ENCODE measurements around the gene ATOSA.

The ATOSA gene

DNA sequence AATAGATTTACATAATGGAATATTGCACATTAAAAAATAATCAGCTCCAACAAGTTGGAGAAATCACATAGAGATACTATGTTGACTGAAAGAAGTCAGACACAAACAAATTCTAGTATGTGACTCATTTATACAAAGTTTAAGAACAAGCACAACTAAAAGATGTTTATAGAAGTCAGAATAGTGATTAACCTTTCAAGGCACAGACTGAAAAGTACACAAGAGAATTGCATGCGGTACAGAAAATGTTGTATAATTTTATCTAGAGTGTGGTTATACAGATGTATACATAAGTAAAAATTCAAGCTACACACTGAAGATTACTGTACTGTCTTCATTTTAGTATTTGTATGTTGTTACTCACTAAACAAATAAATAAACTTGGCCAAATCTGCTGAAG lies 19.3 kb upstream of the ATOSA start:
- TF ChIP-seq, protein P1, sequence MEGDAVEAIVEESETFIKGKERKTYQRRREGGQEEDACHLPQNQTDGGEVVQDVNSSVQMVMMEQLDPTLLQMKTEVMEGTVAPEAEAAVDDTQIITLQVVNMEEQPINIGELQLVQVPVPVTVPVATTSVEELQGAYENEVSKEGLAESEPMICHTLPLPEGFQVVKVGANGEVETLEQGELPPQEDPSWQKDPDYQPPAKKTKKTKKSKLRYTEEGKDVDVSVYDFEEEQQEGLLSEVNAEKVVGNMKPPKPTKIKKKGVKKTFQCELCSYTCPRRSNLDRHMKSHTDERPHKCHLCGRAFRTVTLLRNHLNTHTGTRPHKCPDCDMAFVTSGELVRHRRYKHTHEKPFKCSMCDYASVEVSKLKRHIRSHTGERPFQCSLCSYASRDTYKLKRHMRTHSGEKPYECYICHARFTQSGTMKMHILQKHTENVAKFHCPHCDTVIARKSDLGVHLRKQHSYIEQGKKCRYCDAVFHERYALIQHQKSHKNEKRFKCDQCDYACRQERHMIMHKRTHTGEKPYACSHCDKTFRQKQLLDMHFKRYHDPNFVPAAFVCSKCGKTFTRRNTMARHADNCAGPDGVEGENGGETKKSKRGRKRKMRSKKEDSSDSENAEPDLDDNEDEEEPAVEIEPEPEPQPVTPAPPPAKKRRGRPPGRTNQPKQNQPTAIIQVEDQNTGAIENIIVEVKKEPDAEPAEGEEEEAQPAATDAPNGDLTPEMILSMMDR (IDR thresholded peaks at IDR 0.05; ENCODE audit: unreplicated experiment in 3 of 3) = no peak
- no peaks in the 10 kb centered on the region for H3K27me3 Mint-ChIP-seq (ENCODE audit: low read depth)
- H3K4me1 Mint-ChIP-seq = no peaks in the 10 kb centered on the region
- no peaks in the 10 kb centered on the region for H3K9me3 Mint-ChIP-seq
- H3K4me3 Mint-ChIP-seq = no peak overlapping the region
- H3K27ac Mint-ChIP-seq = no peak overlapping the region
- no peaks in the 10 kb centered on the region for H3K36me3 Mint-ChIP-seq (ENCODE audit: low read depth)

DNA sequence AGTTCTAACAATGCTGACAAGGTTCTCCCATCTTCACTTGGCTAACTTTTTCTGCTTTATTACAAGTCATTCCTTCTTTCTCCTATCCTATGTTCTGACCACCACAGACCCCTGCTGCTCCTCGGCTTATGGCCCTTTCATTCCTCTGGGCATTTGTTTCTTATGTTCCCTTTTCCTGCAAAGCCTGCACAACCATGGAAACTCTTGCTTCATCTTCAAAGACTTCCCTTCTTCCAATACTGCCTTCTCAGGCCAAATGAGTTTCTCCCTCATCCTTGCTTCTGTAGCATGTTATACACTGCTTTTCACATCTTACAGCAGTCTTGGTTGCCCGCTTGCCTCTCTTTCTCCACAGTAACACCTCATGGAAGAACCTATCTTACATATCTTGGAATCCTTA lies 17.9 kb upstream of the ATOSA start:
- Mint-ChIP-seq H3K27ac (no peak overlapping the region), H3K4me3 (no peak overlapping the region), H3K9me3 (no peaks in the 10 kb centered on the region), H3K27me3 (ENCODE audit: low read depth) (no peaks in the 10 kb centered on the region), H3K36me3 (ENCODE audit: low read depth) (no peaks in the 10 kb centered on the region), H3K4me1 (no peaks in the 10 kb centered on the region)
- TF ChIP-seq, protein P1 (IDR thresholded peaks at IDR 0.05; ENCODE audit: unreplicated experiment in 3 of 3) = no peak

DNA sequence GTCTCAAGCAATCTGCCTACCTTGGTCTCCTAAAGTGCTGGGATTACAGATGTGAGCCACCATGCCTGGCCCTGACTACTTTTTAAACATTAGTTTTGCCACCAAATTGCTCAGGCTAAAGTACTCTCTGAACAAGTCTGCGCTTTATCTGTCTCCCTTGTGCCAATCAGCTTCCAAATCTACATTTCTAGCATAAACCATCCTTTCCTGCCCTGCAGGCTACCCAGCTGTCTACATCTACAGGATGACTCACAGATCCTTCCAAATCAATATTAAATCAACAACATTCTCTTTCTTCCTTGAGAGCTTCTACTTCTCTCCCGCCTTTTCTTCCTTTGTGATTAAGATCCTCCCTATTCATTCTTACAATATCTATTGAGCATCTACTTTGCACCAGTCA lies 16.0 kb upstream of the ATOSA start:
- Mint-ChIP-seq H3K9me3 (no peaks in the 10 kb centered on the region), H3K36me3 (ENCODE audit: low read depth) (no peaks in the 10 kb centered on the region), H3K4me1 (no peaks in the 10 kb centered on the region), H3K27ac (no peak overlapping the region), H3K4me3 (no peak overlapping the region), H3K27me3 (ENCODE audit: low read depth) (no peaks in the 10 kb centered on the region)
- TF ChIP-seq, protein P1 (IDR thresholded peaks at IDR 0.05; ENCODE audit: unreplicated experiment in 3 of 3) = no peak

DNA sequence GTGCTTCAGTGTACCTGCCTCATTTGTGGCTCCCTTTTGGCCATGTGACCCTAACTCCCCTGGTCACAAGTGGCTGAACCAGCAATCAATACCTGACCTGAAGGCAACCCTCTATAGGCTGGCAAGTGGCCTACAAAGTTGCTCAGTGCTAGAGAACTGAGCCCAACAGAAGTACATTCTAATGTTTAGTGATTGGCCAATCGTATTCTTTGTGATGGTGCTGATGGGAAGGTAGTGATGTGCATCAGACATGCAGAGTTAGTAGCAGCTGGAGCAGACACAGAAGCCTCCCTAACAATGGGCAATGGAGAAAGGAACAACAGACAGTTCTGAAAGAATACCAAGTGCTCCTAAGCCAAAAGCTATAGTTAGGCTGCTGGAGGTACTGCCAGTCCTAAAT lies 10.4 kb upstream of the ATOSA start:
- TF ChIP-seq, protein P1 (IDR thresholded peaks at IDR 0.05; ENCODE audit: unreplicated experiment in 3 of 3) = no peak
- H3K9me3 Mint-ChIP-seq = no peaks in the 10 kb centered on the region
- no peaks in the 10 kb centered on the region for H3K4me1 Mint-ChIP-seq
- H3K27me3 Mint-ChIP-seq (ENCODE audit: low read depth) = no peaks in the 10 kb centered on the region
- H3K4me3 Mint-ChIP-seq = no peak overlapping the region
- H3K27ac Mint-ChIP-seq = no peak overlapping the region
- H3K36me3 Mint-ChIP-seq (ENCODE audit: low read depth) = no peaks in the 10 kb centered on the region

DNA sequence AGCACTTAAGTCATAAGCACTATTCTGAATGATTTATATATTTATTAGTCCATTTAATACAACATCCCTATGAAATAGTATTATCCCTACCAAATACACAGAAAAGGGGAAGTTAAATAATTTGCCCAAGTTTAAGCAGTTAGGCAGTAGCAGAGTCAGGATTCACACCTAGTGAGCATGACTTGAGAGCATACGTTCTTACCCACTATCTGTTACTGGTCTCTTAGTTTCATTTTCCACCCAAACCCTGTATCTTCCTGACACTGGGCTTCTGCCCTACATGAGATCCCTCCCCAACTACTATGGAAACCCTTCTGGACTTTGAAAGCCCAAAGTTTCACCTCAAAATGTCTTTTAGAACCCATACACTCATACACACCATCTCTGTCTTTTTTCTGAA lies 4.4 kb upstream of the ATOSA start:
- Mint-ChIP-seq H3K27me3 (ENCODE audit: low read depth) (peaks cover 5% of the 10 kb centered on the region), H3K36me3 (ENCODE audit: low read depth) (no peaks in the 10 kb centered on the region), H3K9me3 (no peaks in the 10 kb centered on the region), H3K4me1 (peaks cover 17% of the 10 kb centered on the region), H3K4me3 (no peak overlapping the region), H3K27ac (no peak overlapping the region)
- TF ChIP-seq, protein P1 (IDR thresholded peaks at IDR 0.05; ENCODE audit: unreplicated experiment in 3 of 3) = no peak

DNA sequence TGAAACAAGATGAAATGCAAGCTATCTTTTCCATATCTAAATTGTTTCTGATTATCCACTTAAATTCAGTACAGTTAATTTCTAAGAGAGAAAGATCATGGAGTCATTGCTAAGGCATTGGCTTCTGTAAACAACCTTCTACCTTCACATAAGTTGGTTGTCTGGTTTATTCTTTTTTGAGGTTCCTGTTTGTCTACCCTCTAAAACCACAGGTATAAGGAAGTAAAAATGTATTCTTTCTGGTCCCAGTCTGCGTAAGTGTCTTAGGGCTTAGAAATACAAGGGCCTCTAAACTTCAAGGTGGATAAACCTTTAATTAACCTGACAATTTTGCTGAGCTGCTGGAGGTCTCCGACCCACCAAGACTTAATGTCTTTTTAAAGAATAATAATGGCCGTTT lies 3.6 kb upstream of the ATOSA start:
- Mint-ChIP-seq H3K4me1 (peaks cover 23% of the 10 kb centered on the region), H3K9me3 (no peaks in the 10 kb centered on the region), H3K27me3 (ENCODE audit: low read depth) (peaks cover 5% of the 10 kb centered on the region), H3K27ac (no peak overlapping the region), H3K4me3 (no peak overlapping the region), H3K36me3 (ENCODE audit: low read depth) (peaks cover 4% of the 10 kb centered on the region)
- TF ChIP-seq, protein P1 (IDR thresholded peaks at IDR 0.05; ENCODE audit: unreplicated experiment in 3 of 3) = no peak

Data from nephron (organoid).